CD8-positive, alpha-beta memory T cell (primary cell): ENCODE data around the gene ST6GALNAC3. TPM values are rescaled to one million over a fixed set of nuclear protein-coding genes. Genes with fewer than 3 reads are reported as not detected.

Source experiments
- CTCF ChIA-PET: fragments of 350-600 bp; sonication (Branson Sonifier 250); formaldehyde crosslinking; loops from one replicate; lab custom pipeline; 2021; ENCODE audit warnings: antibody characterized with exemption; lab: Charles Lee
- POLR2A ChIA-PET: fragments of 350-600 bp; sonication (Branson Sonifier 250); formaldehyde crosslinking; loops from one replicate; lab custom pipeline; 2021; ENCODE audit warnings: antibody characterized with exemption; lab: Charles Lee
- DNase-seq, 5 donors: peaks; one replicate each; pipeline versions ENCODE4 v3.0.0 to v3.0.0-alpha.2; 2020 to 2022; ENCODE audit warnings: mixed read lengths in 1 of 5
- H3K27ac ChIP-seq: one replicate; pipeline ENCODE4 v1.7.0; 2013; ENCODE audit warnings: low read depth, mild to moderate bottlenecking, low read length, moderate library complexity
- H3K27me3 ChIP-seq: 2 replicates; pipeline ENCODE4 v1.7.0; 2013; ENCODE audit warnings: low read length, mild to moderate bottlenecking; ENCODE audit not compliant: insufficient read depth, poor library complexity, severe bottlenecking
- H3K36me3 ChIP-seq: 2 replicates; pipeline ENCODE4 v1.7.0; 2013; ENCODE audit warnings: mild to moderate bottlenecking, low read length, moderate library complexity; ENCODE audit not compliant: insufficient read depth
- H3K4me1 ChIP-seq: 2 replicates; pipeline ENCODE4 v1.7.0; 2013; ENCODE audit warnings: mild to moderate bottlenecking, low read length, moderate library complexity; ENCODE audit not compliant: insufficient read depth
- H3K4me3 ChIP-seq: 2 replicates; pipeline ENCODE4 v1.7.0; 2013; ENCODE audit warnings: mild to moderate bottlenecking, low read length
- H3K9me3 ChIP-seq: 2 replicates; pipeline ENCODE4 v1.7.0; 2013; ENCODE audit warnings: mild to moderate bottlenecking, low read length
- H3K27ac Mint-ChIP-seq, 8 donors: one replicate each; pipeline ENCODE4 v1.8.0; 2020 to 2021; ENCODE audit warnings: mixed read lengths in 8 of 8, mild to moderate bottlenecking in 6 of 8, inconsistent platforms in 3 of 8, moderate library complexity in 3 of 8
- H3K27me3 Mint-ChIP-seq, 2 donors: one replicate each; pipeline ENCODE4 v1.8.0; 2020 to 2021; ENCODE audit warnings: mixed read lengths in 2 of 2, mild to moderate bottlenecking in 1 of 2, moderate library complexity in 1 of 2
- H3K36me3 Mint-ChIP-seq, 3 donors: one replicate each; pipeline ENCODE4 v1.8.0; 2020 to 2021; ENCODE audit warnings: mixed read lengths in 3 of 3, inconsistent platforms in 1 of 3, mild to moderate bottlenecking in 1 of 3
- H3K4me1 Mint-ChIP-seq, 3 donors: one replicate each; pipeline ENCODE4 v1.8.0; 2020 to 2021; ENCODE audit warnings: mixed read lengths in 3 of 3, inconsistent platforms in 1 of 3, mild to moderate bottlenecking in 1 of 3
- H3K4me3 Mint-ChIP-seq, 7 donors: one replicate each; pipeline ENCODE4 v1.8.0; 2020 to 2021; ENCODE audit warnings: mixed read lengths in 7 of 7, mild to moderate bottlenecking in 6 of 7, moderate library complexity in 4 of 7, inconsistent platforms in 2 of 7
- H3K9me3 Mint-ChIP-seq, 5 donors: one replicate each; pipeline ENCODE4 v1.8.0; 2020 to 2022; ENCODE audit warnings: mixed read lengths in 5 of 5, mild to moderate bottlenecking in 3 of 5, moderate library complexity in 2 of 5, inconsistent platforms in 1 of 5
- polyA plus RNA-seq: library from polyadenylated mRNA; unstranded; fragments of 300-500 nt; fragmentation: Illumina TruSeq; gene quantifications from one replicate; pipeline ENCODE4 v1.2.3, GENCODE V29; 2021
- total RNA-seq, 2 experiments: library from RNA; stranded (reverse); gene quantifications; one replicate each; pipeline ENCODE4 v1.2.3, GENCODE V29; 2021

The ST6GALNAC3 gene
- total and polyA plus RNA-seq, 3 experiments from 2014 or later: 0.33 to 1.8 TPM; not detected in 1

- H3K4me3 Mint-ChIP-seq: no peak overlapping the region
- DNase-seq: no peak
Observed at GRCh38 chr1:76581712-76582111, 507.2 kb downstream of the ST6GALNAC3 start.

GRCh38 chr1:76583235-76583868 lies 508.8 kb downstream of the ST6GALNAC3 start:
- H3K27me3 ChIP-seq: no peaks in the 10 kb centered on the region
- no peak overlapping the region for H3K4me3 ChIP-seq
- H3K36me3 Mint-ChIP-seq: no peaks in the 10 kb centered on the region
- H3K36me3 ChIP-seq: no peaks in the 10 kb centered on the region
- H3K4me1 Mint-ChIP-seq: no peaks in the 10 kb centered on the region
- CTCF ChIA-PET: no interaction called here
- H3K27ac Mint-ChIP-seq: no peak overlapping the region
- no peaks in the 10 kb centered on the region for H3K9me3 ChIP-seq
- peaks cover 0 to 2% of the 10 kb centered on the region in 2 donors for H3K27me3 Mint-ChIP-seq
- no peak overlapping the region for H3K4me3 Mint-ChIP-seq
- H3K9me3 Mint-ChIP-seq: no peaks in the 10 kb centered on the region
- POLR2A ChIA-PET: no interaction called here
- no peaks in the 10 kb centered on the region for H3K4me1 ChIP-seq
- no peak for DNase-seq
- no peak overlapping the region for H3K27ac ChIP-seq

More at GRCh38 chr1:76581712-76582111, 507.2 kb downstream of the ST6GALNAC3 start:
- Histone ChIP-seq H3K27ac (no peak overlapping the region), H3K27me3 (no peaks in the 10 kb centered on the region), H3K36me3 (no peaks in the 10 kb centered on the region), H3K4me1 (no peaks in the 10 kb centered on the region), H3K4me3 (no peak overlapping the region), H3K9me3 (no peaks in the 10 kb centered on the region)
- ChIA-PET POLR2A (no interaction called here), CTCF (no interaction called here)
- Mint-ChIP-seq H3K27ac (no peak overlapping the region), H3K36me3 (no peaks in the 10 kb centered on the region), H3K27me3 (peaks cover 0 to 2% of the 10 kb centered on the region in 2 donors), H3K4me1 (no peaks in the 10 kb centered on the region), H3K9me3 (no peaks in the 10 kb centered on the region)

GRCh38 chr1:76583875-76584477 lies 509.4 kb downstream of the ST6GALNAC3 start:
- no peak overlapping the region for H3K4me3 Mint-ChIP-seq
- Histone ChIP-seq H3K36me3 (no peaks in the 10 kb centered on the region), H3K4me3 (no peak overlapping the region), H3K9me3 (no peaks in the 10 kb centered on the region), H3K27me3 (no peaks in the 10 kb centered on the region), H3K27ac (no peak overlapping the region), H3K4me1 (no peaks in the 10 kb centered on the region)
- no peaks in the 10 kb centered on the region for H3K36me3 Mint-ChIP-seq
- peaks cover 0 to 2% of the 10 kb centered on the region in 2 donors for H3K27me3 Mint-ChIP-seq
- POLR2A ChIA-PET: no interaction called here
- H3K27ac Mint-ChIP-seq: no peak overlapping the region
- CTCF ChIA-PET: no interaction called here
- no peaks in the 10 kb centered on the region for H3K4me1 Mint-ChIP-seq
- no peak for DNase-seq
- no peaks in the 10 kb centered on the region for H3K9me3 Mint-ChIP-seq

- Mint-ChIP-seq H3K9me3 (no peaks in the 10 kb centered on the region), H3K27ac (no peak overlapping the region), H3K36me3 (no peaks in the 10 kb centered on the region), H3K27me3 (peaks cover 0 to 2% of the 10 kb centered on the region in 2 donors), H3K4me1 (no peaks in the 10 kb centered on the region), H3K4me3 (no peak overlapping the region)
- H3K4me3 ChIP-seq: no peak overlapping the region
- POLR2A ChIA-PET: no interaction called here
- H3K9me3 ChIP-seq: no peaks in the 10 kb centered on the region
- no peaks in the 10 kb centered on the region for H3K4me1 ChIP-seq
- H3K27ac ChIP-seq: no peak overlapping the region
- H3K36me3 ChIP-seq: no peaks in the 10 kb centered on the region
- CTCF ChIA-PET: no interaction called here
- no peaks in the 10 kb centered on the region for H3K27me3 ChIP-seq
- no peak for DNase-seq
Observed at GRCh38 chr1:76585980-76586674, 511.6 kb downstream of the ST6GALNAC3 start.

GRCh38 chr1:76587212-76587611 lies 512.7 kb downstream of the ST6GALNAC3 start:
- ChIA-PET CTCF (no interaction called here), POLR2A (no interaction called here)
- Mint-ChIP-seq H3K36me3 (no peaks in the 10 kb centered on the region), H3K9me3 (no peaks in the 10 kb centered on the region), H3K27ac (no peak overlapping the region), H3K27me3 (peaks cover 0 to 2% of the 10 kb centered on the region in 2 donors), H3K4me3 (no peak overlapping the region), H3K4me1 (no peaks in the 10 kb centered on the region)
- H3K27me3 ChIP-seq: no peaks in the 10 kb centered on the region
- H3K4me1 ChIP-seq: no peaks in the 10 kb centered on the region
- no peaks in the 10 kb centered on the region for H3K9me3 ChIP-seq
- H3K36me3 ChIP-seq: no peaks in the 10 kb centered on the region
- no peak overlapping the region for H3K4me3 ChIP-seq
- DNase-seq: no peak
- no peak overlapping the region for H3K27ac ChIP-seq

GRCh38 chr1:76591461-76591860 lies 516.9 kb downstream of the ST6GALNAC3 start:
- Mint-ChIP-seq H3K9me3 (peaks cover 0 to 3% (median 0%) of the 10 kb centered on the region in 5 donors), H3K4me1 (no peaks in the 10 kb centered on the region), H3K36me3 (no peaks in the 10 kb centered on the region), H3K4me3 (no peak overlapping the region), H3K27ac (no peak overlapping the region), H3K27me3 (no peaks in the 10 kb centered on the region)
- Histone ChIP-seq H3K27me3 (no peaks in the 10 kb centered on the region), H3K4me3 (no peak overlapping the region), H3K27ac (no peak overlapping the region), H3K36me3 (no peaks in the 10 kb centered on the region), H3K9me3 (no peaks in the 10 kb centered on the region), H3K4me1 (no peaks in the 10 kb centered on the region)
- CTCF ChIA-PET: no interaction called here
- no peak for DNase-seq
- POLR2A ChIA-PET: no interaction called here

- Histone ChIP-seq H3K4me3 (no peak overlapping the region), H3K9me3 (no peaks in the 10 kb centered on the region), H3K4me1 (no peaks in the 10 kb centered on the region), H3K27ac (no peak overlapping the region), H3K36me3 (no peaks in the 10 kb centered on the region), H3K27me3 (no peaks in the 10 kb centered on the region)
- no peak overlapping the region for H3K4me3 Mint-ChIP-seq
- no peaks in the 10 kb centered on the region for H3K36me3 Mint-ChIP-seq
- no peaks in the 10 kb centered on the region for H3K4me1 Mint-ChIP-seq
- CTCF ChIA-PET: no interaction called here
- H3K9me3 Mint-ChIP-seq: peaks cover 0 to 3% (median 0%) of the 10 kb centered on the region in 5 donors
- POLR2A ChIA-PET: no interaction called here
- no peak overlapping the region for H3K27ac Mint-ChIP-seq
- H3K27me3 Mint-ChIP-seq: no peaks in the 10 kb centered on the region
- DNase-seq: no peak
Observed at GRCh38 chr1:76591963-76592362, 517.4 kb downstream of the ST6GALNAC3 start.

GRCh38 chr1:76593141-76593540 lies 518.6 kb downstream of the ST6GALNAC3 start:
- H3K9me3 ChIP-seq: no peaks in the 10 kb centered on the region
- Mint-ChIP-seq H3K36me3 (no peaks in the 10 kb centered on the region), H3K4me1 (no peaks in the 10 kb centered on the region), H3K4me3 (no peak overlapping the region), H3K27me3 (no peaks in the 10 kb centered on the region), H3K9me3 (peaks cover 0 to 3% (median 2%) of the 10 kb centered on the region in 5 donors), H3K27ac (no peak overlapping the region)
- ChIA-PET CTCF (no interaction called here), POLR2A (no interaction called here)
- H3K27ac ChIP-seq: no peak overlapping the region
- no peaks in the 10 kb centered on the region for H3K36me3 ChIP-seq
- no peak for DNase-seq
- H3K27me3 ChIP-seq: no peaks in the 10 kb centered on the region
- H3K4me3 ChIP-seq: no peak overlapping the region
- no peaks in the 10 kb centered on the region for H3K4me1 ChIP-seq
